HCT116 (cell line): ENCODE data around the gene FNDC3B. TPM values are rescaled to one million over a fixed set of nuclear protein-coding genes. Genes with fewer than 3 reads are reported as not detected.

Source experiments
- ATAC-seq: fragments of 200-7000 bp; cut with Tn5 transposase; 2 replicates; pipeline ENCODE4 v1.9.1; 2020; ENCODE audit warnings: mild to moderate bottlenecking, moderate library complexity
- BruUV-seq: library from RNA; stranded (reverse); fragments of 400-500 nt; replicated peaks from 2 replicates; lab custom pipeline; 2021; lab: Mats Ljungman, UMichigan
- CTCF ChIA-PET: fragments of 300-600 bp; sonication (Branson Sonifier 250); formaldehyde crosslinking; loops from one replicate; lab custom pipeline; 2021; ENCODE audit warnings: antibody characterized with exemption; lab: Charles Lee
- POLR2A ChIA-PET: fragments of 300-600, 350-600 bp; sonication (Branson Sonifier 250); formaldehyde crosslinking; loops from one replicate; lab custom pipeline; 2021; ENCODE audit warnings: antibody characterized with exemption; lab: Charles Lee
- RAD21 ChIA-PET, 2 experiments: fragments of 300-600 bp; sonication (Branson Sonifier 250); formaldehyde crosslinking; loops; one replicate each; lab custom pipeline; 2023; ENCODE audit warnings: low total read pairs in 2 of 2; ENCODE audit not compliant: uncharacterized antibody in 2 of 2, unreplicated experiment in 2 of 2, low non-redundant PET in 1 of 2; lab: Charles Lee
- DNase-seq: peaks from one replicate; pipeline ENCODE4 v3.0.0-alpha.2; 2010; ENCODE audit warnings: low read depth, low spot score
- H2AFZ ChIP-seq: fragments of 200-600 bp; shearing (Covaris generic), sonication (generic); 2 replicates; pipeline ENCODE4 v1.6.1; 2017; ENCODE audit warnings: low read depth, mixed run types, mixed read lengths, antibody characterized with exemption, low read length; ENCODE audit not compliant: poor library complexity, severe bottlenecking
- H3K27ac ChIP-seq: 2 replicates; pipeline ENCODE4 v1.5.1; 2012; ENCODE audit warnings: low read depth, low read length
- H3K27me3 ChIP-seq: fragments of 200-600 bp; sonication (generic); 2 replicates; pipeline ENCODE4 v1.6.1; 2016; ENCODE audit warnings: mixed run types, low read length, mixed read lengths; ENCODE audit not compliant: insufficient read depth
- H3K36me3 ChIP-seq, 2 experiments: fragments of 200-500 bp in 1 of 2; fragments of 200-600 bp in 1 of 2; sonication (Bioruptor generic) in 1 of 2; sonication (generic) in 1 of 2; 2 replicates each; pipeline versions ENCODE4 v1.5.1 to v1.6.1; 2014 to 2016; ENCODE audit warnings: low read length in 2 of 2, inconsistent platforms in 1 of 2, mixed read lengths in 1 of 2, mixed run types in 1 of 2; ENCODE audit not compliant: insufficient read depth in 2 of 2, control insufficient read depth in 1 of 2
- H3K4me1 ChIP-seq, 2 experiments: fragments of 200-600 bp in 1 of 2; sonication (generic) in 1 of 2; 2 replicates each; pipeline versions ENCODE4 v1.5.1 to v1.6.1; 2012 to 2017; ENCODE audit warnings: low read length in 2 of 2, inconsistent platforms in 1 of 2, mild to moderate bottlenecking in 1 of 2, mixed read lengths in 1 of 2, mixed run types in 1 of 2, moderate library complexity in 1 of 2; ENCODE audit not compliant: insufficient read depth in 2 of 2, control insufficient read depth in 1 of 2
- H3K4me2 ChIP-seq: fragments of 200-600 bp; sonication (generic); 2 replicates; pipeline ENCODE4 v1.6.1; 2017; ENCODE audit warnings: mixed run types, low read length, mixed read lengths
- H3K4me3 ChIP-seq, 2 experiments: fragments of 200-600 bp in 1 of 2; sonication (generic) in 1 of 2; replicated peaks in 1 of 2; 2 replicates each; pipeline ENCODE4 v1.5.1; 2011 to 2016; ENCODE audit warnings: low read length in 2 of 2, control low read depth in 1 of 2, low read depth in 1 of 2, mild to moderate bottlenecking in 1 of 2, mixed read lengths in 1 of 2, mixed run types in 1 of 2
- H3K79me2 ChIP-seq: fragments of 200-600 bp; sonication (generic); 2 replicates; pipeline ENCODE4 v1.6.1; 2017; ENCODE audit warnings: mild to moderate bottlenecking, mixed run types, low read length, moderate library complexity, mixed read lengths; ENCODE audit not compliant: insufficient read depth
- H3K9ac ChIP-seq: fragments of 200-600 bp; sonication (generic); 2 replicates; pipeline ENCODE4 v1.6.1; 2016; ENCODE audit warnings: low read length, mixed read lengths
- H3K9me2 ChIP-seq: fragments of 200-600 bp; sonication (generic), shearing (Covaris generic); 2 replicates; pipeline ENCODE4 v1.6.1; 2017; ENCODE audit warnings: mixed run types, mild to moderate bottlenecking, moderate library complexity; ENCODE audit not compliant: insufficient read depth
- H3K9me3 ChIP-seq, 2 experiments: fragments of 200-500 bp in 1 of 2; fragments of 200-600 bp in 1 of 2; sonication (Bioruptor generic) in 1 of 2; sonication (generic) in 1 of 2; 2 replicates each; pipeline ENCODE4 v1.6.1; 2014 to 2017; ENCODE audit warnings: low read length in 2 of 2, mixed read lengths in 2 of 2, inconsistent platforms in 1 of 2, low read depth in 1 of 2, mild to moderate bottlenecking in 1 of 2, mixed run types in 1 of 2, moderate library complexity in 1 of 2; ENCODE audit not compliant: control insufficient read depth in 1 of 2, insufficient read depth in 1 of 2
- H4K20me1 ChIP-seq: fragments of 200-600 bp; sonication (generic), shearing (Covaris generic); 2 replicates; pipeline ENCODE4 v1.6.1; 2017; ENCODE audit warnings: mixed run types, mild to moderate bottlenecking, moderate library complexity; ENCODE audit not compliant: insufficient read depth
- CBX3 ChIP-seq: IDR thresholded peaks from 2 replicates; pipeline ENCODE4 v1.6.1; 2012; ENCODE audit warnings: low read depth
- CEBPB ChIP-seq: IDR thresholded peaks from 2 replicates; pipeline ENCODE4 v1.6.1; 2012; ENCODE audit warnings: low read depth
- ELF1 ChIP-seq: IDR thresholded peaks from 2 replicates; pipeline ENCODE4 v1.6.1; 2012; ENCODE audit warnings: low read depth, borderline replicate concordance
- FOSL1 ChIP-seq: IDR thresholded peaks from 2 replicates; pipeline ENCODE4 v1.6.1; 2012; ENCODE audit warnings: low read depth
- JUND ChIP-seq: IDR thresholded peaks from 2 replicates; pipeline ENCODE4 v1.6.1; 2012
- POLR2A ChIP-seq: IDR thresholded peaks from 2 replicates; pipeline ENCODE4 v1.7.0; 2011; ENCODE audit warnings: borderline replicate concordance; ENCODE audit not compliant: insufficient read depth, insufficient read length; ENCODE audit errors: extremely low read depth
- POLR2AphosphoS5 ChIP-seq: IDR thresholded peaks from 2 replicates; pipeline ENCODE4 v1.6.1; 2011; ENCODE audit warnings: mild to moderate bottlenecking, low read depth, low read length, moderate library complexity
- SRF ChIP-seq: IDR thresholded peaks from 2 replicates; pipeline ENCODE4 v1.6.1; 2012; ENCODE audit warnings: low read depth
- TCF7L2 ChIP-seq: IDR thresholded peaks from 2 replicates; pipeline ENCODE4 v1.7.0; 2011; ENCODE audit warnings: borderline replicate concordance, inconsistent platforms; ENCODE audit not compliant: insufficient read depth, insufficient read length; ENCODE audit errors: extremely low read depth
- YY1 ChIP-seq: IDR thresholded peaks from 2 replicates; pipeline ENCODE4 v1.6.1; 2011; ENCODE audit warnings: low read length, low read depth, moderate library complexity, mild to moderate bottlenecking; ENCODE audit not compliant: insufficient replicate concordance; ENCODE audit errors: extremely low read depth
- ZBTB33 ChIP-seq: IDR thresholded peaks from 2 replicates; pipeline ENCODE4 v1.6.1; 2011; ENCODE audit warnings: mild to moderate bottlenecking, low read length, moderate library complexity; ENCODE audit not compliant: insufficient replicate concordance; ENCODE audit errors: extremely low read depth
- intact Hi-C: fragments of 100-400 bp; cut with micrococcal nuclease; formaldehyde crosslinking; loops from 2 replicates; pipeline ENCODE4 v1.10.0; 2022
- total RNA-seq: library from RNA; stranded (reverse); gene quantifications from one replicate; pipeline ENCODE4 v1.2.1, GENCODE V29; 2021; ENCODE audit not compliant: unreplicated experiment
- TF ChIP-seq, protein P1 (sequence below): IDR thresholded peaks from 2 replicates; pipeline ENCODE4 v1.6.1; 2012; ENCODE audit warnings: low read depth

FNDC3B gene
- total RNA-seq, 1 experiment from 2014 or later: 45.7 TPM

GRCh38 chr3:172236771-172237742 lies 197.7 kb downstream of the FNDC3B start:
- Histone ChIP-seq H3K4me3 (no peak overlapping the region), H3K27ac (no peak overlapping the region), H3K79me2 (no peaks in the 10 kb centered on the region), H4K20me1 (no peaks in the 10 kb centered on the region), H3K27me3 (no peaks in the 10 kb centered on the region), H3K9ac (no peak overlapping the region), H2AFZ (no peak overlapping the region), H3K36me3 (no peaks in the 10 kb centered on the region), H3K4me2 (no peak overlapping the region), H3K9me2 (no peaks in the 10 kb centered on the region), H3K4me1 (no peaks in the 10 kb centered on the region), H3K9me3 (peaks cover 0 to 2% of the 10 kb centered on the region in 2 experiments; a peak in 2 of 4 replicates)
- CTCF ChIA-PET: no interaction called here
- POLR2A ChIA-PET: no interaction called here
- DNase-seq: no peak
- intact Hi-C loops: no loop called here
- no TSS peak for BruUV-seq
- TF ChIP-seq CBX3 (no peak), FOSL1 (no peak), TCF7L2 (no peak), ELF1 (no peak), YY1 (no peak), JUND (no peak), POLR2A (no peak), ZBTB33 (no peak), POLR2AphosphoS5 (no peak), CEBPB (no peak), SRF (no peak)
- TF ChIP-seq, protein P1, sequence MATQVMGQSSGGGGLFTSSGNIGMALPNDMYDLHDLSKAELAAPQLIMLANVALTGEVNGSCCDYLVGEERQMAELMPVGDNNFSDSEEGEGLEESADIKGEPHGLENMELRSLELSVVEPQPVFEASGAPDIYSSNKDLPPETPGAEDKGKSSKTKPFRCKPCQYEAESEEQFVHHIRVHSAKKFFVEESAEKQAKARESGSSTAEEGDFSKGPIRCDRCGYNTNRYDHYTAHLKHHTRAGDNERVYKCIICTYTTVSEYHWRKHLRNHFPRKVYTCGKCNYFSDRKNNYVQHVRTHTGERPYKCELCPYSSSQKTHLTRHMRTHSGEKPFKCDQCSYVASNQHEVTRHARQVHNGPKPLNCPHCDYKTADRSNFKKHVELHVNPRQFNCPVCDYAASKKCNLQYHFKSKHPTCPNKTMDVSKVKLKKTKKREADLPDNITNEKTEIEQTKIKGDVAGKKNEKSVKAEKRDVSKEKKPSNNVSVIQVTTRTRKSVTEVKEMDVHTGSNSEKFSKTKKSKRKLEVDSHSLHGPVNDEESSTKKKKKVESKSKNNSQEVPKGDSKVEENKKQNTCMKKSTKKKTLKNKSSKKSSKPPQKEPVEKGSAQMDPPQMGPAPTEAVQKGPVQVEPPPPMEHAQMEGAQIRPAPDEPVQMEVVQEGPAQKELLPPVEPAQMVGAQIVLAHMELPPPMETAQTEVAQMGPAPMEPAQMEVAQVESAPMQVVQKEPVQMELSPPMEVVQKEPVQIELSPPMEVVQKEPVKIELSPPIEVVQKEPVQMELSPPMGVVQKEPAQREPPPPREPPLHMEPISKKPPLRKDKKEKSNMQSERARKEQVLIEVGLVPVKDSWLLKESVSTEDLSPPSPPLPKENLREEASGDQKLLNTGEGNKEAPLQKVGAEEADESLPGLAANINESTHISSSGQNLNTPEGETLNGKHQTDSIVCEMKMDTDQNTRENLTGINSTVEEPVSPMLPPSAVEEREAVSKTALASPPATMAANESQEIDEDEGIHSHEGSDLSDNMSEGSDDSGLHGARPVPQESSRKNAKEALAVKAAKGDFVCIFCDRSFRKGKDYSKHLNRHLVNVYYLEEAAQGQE: no peak
- no peak for ATAC-seq
- RAD21 ChIA-PET: no interaction called here
